Muscle layer of colon (tissue), 2 donors: ENCODE results near the gene KCNQ1.

Experiments used
- H3K27ac ChIP-seq: one replicate; pipeline ENCODE4 v1.7.0; 2013; ENCODE audit warnings: low read depth, mild to moderate bottlenecking, low read length, moderate library complexity
- H3K27me3 ChIP-seq, 2 donors: one replicate each; pipeline ENCODE4 v1.7.0; 2013; ENCODE audit warnings: low read length in 2 of 2, mild to moderate bottlenecking in 2 of 2; ENCODE audit not compliant: insufficient read depth in 2 of 2, control insufficient read depth in 1 of 2
- H3K36me3 ChIP-seq: one replicate; pipeline ENCODE4 v1.7.0; 2013; ENCODE audit warnings: mild to moderate bottlenecking, low read length; ENCODE audit not compliant: insufficient read depth
- H3K4me1 ChIP-seq: one replicate; pipeline ENCODE4 v1.7.0; 2013; ENCODE audit warnings: mild to moderate bottlenecking, low read length; ENCODE audit not compliant: insufficient read depth
- H3K4me3 ChIP-seq, 2 donors: one replicate each; pipeline ENCODE4 v1.7.0; 2013; ENCODE audit warnings: low read length in 2 of 2, low read depth in 1 of 2, mild to moderate bottlenecking in 1 of 2, moderate library complexity in 1 of 2
- H3K9ac ChIP-seq: one replicate; pipeline ENCODE4 v1.7.0; 2013; ENCODE audit warnings: low read length
- H3K9me3 ChIP-seq: one replicate; pipeline ENCODE4 v1.7.0; 2013; ENCODE audit warnings: mild to moderate bottlenecking, low read length
- donor health status: abdominal sarcoma.
- donor health status: Adenocarcinoma of cecum.

Gene KCNQ1

DNA sequence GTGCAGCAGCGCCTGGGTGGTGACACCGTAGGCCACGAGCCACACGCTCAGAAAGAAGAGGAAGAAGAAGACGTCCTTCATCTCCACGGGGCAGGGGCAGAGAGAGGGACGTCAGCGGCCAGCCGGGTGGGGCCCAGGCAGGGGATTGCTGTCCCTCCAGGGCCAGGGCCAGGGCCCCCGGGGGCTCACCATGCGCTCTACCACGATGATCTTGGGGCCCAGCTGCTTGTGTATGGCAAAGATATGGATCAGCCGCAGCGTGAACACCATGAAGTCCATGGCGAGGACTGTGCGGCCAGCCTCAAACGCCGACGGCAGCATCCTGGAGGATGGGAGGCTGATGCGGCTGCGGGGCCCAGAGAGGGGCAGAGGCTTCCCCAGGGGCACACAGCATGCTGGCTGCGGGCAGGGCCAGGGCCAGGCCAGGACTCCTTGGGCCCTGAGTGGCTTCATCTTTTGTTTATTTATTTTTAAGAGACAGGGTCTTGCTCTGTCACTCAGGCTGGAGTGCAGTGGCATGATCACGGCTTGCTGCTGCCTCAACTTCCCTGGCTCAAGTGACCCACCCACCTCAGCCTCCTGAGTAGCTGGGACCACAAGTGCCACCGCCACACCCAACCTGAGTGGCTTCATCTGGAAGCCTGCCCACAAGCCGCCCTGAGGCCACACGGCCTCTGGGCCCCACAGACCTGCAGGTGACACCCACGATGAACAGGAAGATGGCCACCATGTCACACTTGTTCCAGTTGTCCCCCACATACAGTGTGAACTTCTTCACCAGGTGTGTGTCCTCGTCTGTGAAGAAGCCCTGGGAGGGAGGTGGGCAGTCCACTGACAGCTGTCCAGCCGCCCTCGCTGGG is 33.1 kb upstream of the KCNQ1 start:
- no peak overlapping the region for H3K27ac ChIP-seq
- H3K9me3 ChIP-seq = no peaks in the 10 kb centered on the region
- no peak overlapping the region for H3K4me3 ChIP-seq
- no peaks in the 10 kb centered on the region for H3K27me3 ChIP-seq
- H3K4me1 ChIP-seq = no peaks in the 10 kb centered on the region
- H3K36me3 ChIP-seq = no peaks in the 10 kb centered on the region
- H3K9ac ChIP-seq = no peak overlapping the region

- Histone ChIP-seq H3K36me3 (no peaks in the 10 kb centered on the region), H3K27ac (no peak overlapping the region), H3K27me3 (no peaks in the 10 kb centered on the region), H3K9ac (no peak overlapping the region), H3K9me3 (no peaks in the 10 kb centered on the region), H3K4me1 (no peaks in the 10 kb centered on the region), H3K4me3 (no peak overlapping the region)
Observed at GRCh38 chr11:2412323-2412722, 32.5 kb upstream of the KCNQ1 start.

GRCh38 chr11:2413742-2414579 is 30.8 kb upstream of the KCNQ1 start:
- H3K27me3 ChIP-seq = no peaks in the 10 kb centered on the region
- H3K9me3 ChIP-seq = no peaks in the 10 kb centered on the region
- no peak overlapping the region for H3K27ac ChIP-seq
- H3K4me1 ChIP-seq = no peaks in the 10 kb centered on the region
- H3K36me3 ChIP-seq = no peaks in the 10 kb centered on the region
- H3K4me3 ChIP-seq = no peak overlapping the region
- no peak overlapping the region for H3K9ac ChIP-seq

DNA sequence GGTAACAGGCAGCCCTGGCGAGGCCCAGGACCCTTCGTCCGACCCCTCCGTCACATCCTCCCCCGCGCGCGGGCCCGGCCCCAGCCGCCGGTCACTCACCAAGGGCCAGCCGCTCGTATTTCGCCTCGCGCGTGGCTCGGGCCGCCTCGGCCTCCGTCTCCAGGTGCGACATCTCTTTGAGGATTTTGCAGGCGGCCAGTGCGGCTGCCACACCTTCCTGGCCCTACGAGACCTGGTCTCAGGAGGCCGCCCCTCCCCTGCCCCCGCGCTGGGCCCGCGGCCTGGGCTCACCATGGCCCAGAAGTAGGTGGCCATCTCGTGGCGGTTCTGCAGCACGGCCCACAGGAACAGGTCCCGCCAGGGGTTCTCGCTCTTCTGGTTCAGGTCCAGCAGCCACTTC is 30.2 kb upstream of the KCNQ1 start:
- no peak overlapping the region for H3K4me3 ChIP-seq
- no peaks in the 10 kb centered on the region for H3K36me3 ChIP-seq
- no peak overlapping the region for H3K27ac ChIP-seq
- no peaks in the 10 kb centered on the region for H3K9me3 ChIP-seq
- no peak overlapping the region for H3K9ac ChIP-seq
- H3K27me3 ChIP-seq = no peaks in the 10 kb centered on the region
- H3K4me1 ChIP-seq = no peaks in the 10 kb centered on the region

DNA sequence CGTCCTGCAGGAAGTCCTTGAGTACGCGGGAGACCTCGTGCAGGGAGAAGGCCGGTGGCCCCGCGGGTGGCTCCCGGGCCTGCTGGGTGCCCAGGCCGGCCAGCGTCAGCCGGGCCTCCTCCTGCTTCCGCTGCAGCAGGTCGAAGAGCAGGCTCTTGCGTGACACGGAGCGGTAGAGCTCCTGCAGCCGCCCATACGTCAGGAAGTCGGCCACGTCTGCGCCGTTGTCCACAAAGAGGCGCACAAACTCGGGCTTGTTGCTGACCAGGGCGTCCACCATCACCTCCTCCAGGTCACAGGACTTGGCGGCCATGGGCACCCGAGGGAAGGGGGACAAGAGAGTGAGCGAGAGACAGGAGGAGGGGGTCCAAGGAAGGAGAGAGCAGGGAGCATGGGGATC is 29.6 kb upstream of the KCNQ1 start:
- H3K36me3 ChIP-seq = no peaks in the 10 kb centered on the region
- H3K9ac ChIP-seq = no peak overlapping the region
- no peak overlapping the region for H3K4me3 ChIP-seq
- H3K9me3 ChIP-seq = no peaks in the 10 kb centered on the region
- H3K27ac ChIP-seq = no peak overlapping the region
- H3K27me3 ChIP-seq = no peaks in the 10 kb centered on the region
- H3K4me1 ChIP-seq = peaks cover 4% of the 10 kb centered on the region

DNA sequence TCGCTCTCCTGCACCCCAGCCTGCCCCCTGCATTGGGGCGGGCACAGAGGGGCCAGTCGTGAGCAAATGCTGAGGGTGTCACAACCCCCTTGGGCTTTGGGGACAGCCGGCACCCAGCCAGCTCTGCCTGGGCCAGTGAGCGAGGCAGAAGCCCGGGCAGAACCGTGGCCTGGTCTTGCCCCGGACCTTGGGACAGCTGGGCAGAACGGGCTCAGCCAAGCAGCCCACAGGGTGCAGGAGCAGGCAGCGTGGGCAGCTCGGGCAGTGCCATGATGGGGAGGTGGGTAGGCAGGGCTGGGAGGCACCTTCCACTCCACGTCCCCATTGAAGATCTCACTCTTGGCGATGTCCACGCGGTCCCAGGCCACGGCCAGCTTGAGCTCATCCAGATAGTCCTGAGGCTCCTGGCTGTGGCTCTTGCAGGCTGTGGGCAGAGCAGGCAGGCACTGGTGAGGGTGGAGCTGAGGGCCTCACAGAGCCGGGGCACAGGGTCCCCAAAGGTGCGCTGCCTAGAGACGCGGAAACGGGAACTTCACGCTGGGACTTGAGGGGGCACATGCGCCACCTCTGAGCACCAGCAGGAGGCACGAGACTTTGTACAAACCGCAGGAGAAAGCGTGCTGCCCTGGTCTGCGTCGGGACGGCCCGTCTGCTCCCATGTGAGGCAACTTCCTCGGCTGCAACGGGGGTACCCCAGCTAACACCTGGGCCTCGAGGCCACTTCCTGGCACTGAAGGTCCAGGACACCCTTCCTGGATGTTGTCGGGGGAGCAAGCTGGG is 29.0 kb upstream of the KCNQ1 start:
- Histone ChIP-seq H3K4me1 (peaks cover 4% of the 10 kb centered on the region), H3K36me3 (no peaks in the 10 kb centered on the region), H3K27me3 (no peaks in the 10 kb centered on the region), H3K27ac (no peak overlapping the region), H3K4me3 (no peak overlapping the region), H3K9ac (no peak overlapping the region), H3K9me3 (no peaks in the 10 kb centered on the region)

- Histone ChIP-seq H3K36me3 (no peaks in the 10 kb centered on the region), H3K9ac (no peak overlapping the region), H3K4me3 (no peak overlapping the region), H3K9me3 (no peaks in the 10 kb centered on the region), H3K27ac (no peak overlapping the region), H3K4me1 (peaks cover 4% of the 10 kb centered on the region), H3K27me3 (peaks cover 0 to 7% of the 10 kb centered on the region in 2 donors)
Observed at GRCh38 chr11:2416765-2417164, 28.0 kb upstream of the KCNQ1 start.

DNA sequence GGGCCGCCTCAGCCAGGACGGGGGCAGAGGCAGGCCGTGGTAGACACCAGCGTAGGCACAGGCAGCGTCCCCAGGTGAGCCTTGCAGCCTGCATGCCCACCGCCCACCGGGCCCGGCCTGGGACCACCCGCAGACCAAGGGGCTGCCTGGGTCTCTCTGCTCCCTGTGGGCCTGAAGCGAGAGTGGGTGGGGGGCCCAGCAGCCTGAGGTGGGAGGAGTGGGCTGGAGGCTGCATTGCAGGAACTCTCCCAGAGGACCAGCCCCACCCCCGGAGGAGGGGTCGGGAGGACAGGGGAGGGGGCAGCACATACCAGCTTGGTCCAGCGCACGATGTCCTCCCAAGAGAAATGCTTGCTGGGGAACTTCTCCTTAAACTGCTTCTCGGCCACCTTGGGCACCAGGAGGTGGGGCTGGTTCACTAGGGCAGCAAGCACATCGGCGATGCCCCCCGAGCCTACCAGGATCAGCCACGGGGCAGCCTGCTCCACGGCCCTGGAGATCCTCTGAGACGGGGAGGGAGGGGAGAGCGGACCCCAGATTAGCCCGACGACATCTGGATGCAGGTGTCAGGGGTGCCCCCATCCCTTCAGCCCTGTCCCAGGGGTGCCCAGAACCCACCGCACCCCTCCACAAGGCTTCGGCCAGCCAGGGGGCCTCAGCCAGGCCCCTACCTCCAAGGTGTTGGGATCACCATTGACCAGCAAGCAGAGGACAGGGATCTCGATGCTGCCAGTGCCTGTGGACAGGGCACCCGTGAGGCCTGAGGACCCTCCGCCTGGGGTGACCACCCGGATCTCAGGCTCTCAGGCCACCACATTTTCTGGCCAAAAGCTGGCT is 26.7 kb upstream of the KCNQ1 start:
- Histone ChIP-seq H3K27me3 (peaks cover 0 to 7% of the 10 kb centered on the region in 2 donors), H3K9ac (no peak overlapping the region), H3K4me1 (peaks cover 4% of the 10 kb centered on the region), H3K4me3 (no peak overlapping the region), H3K9me3 (no peaks in the 10 kb centered on the region), H3K36me3 (no peaks in the 10 kb centered on the region), H3K27ac (no peak overlapping the region)

GRCh38 chr11:2418693-2419360 is 26.0 kb upstream of the KCNQ1 start:
- no peak overlapping the region for H3K27ac ChIP-seq
- no peak overlapping the region for H3K9ac ChIP-seq
- H3K4me1 ChIP-seq = peaks cover 4% of the 10 kb centered on the region
- no peak overlapping the region for H3K4me3 ChIP-seq
- no peaks in the 10 kb centered on the region for H3K9me3 ChIP-seq
- H3K27me3 ChIP-seq = peaks cover 0 to 7% of the 10 kb centered on the region in 2 donors
- H3K36me3 ChIP-seq = no peaks in the 10 kb centered on the region

- H3K4me3 ChIP-seq = no peak overlapping the region
Observed at GRCh38 chr11:2419638-2420501, 24.9 kb upstream of the KCNQ1 start.

More at GRCh38 chr11:2419638-2420501, 24.9 kb upstream of the KCNQ1 start:
- H3K27me3 ChIP-seq = peaks cover 0 to 7% of the 10 kb centered on the region in 2 donors
- no peak overlapping the region for H3K9ac ChIP-seq
- H3K36me3 ChIP-seq = no peaks in the 10 kb centered on the region
- H3K27ac ChIP-seq = no peak overlapping the region
- H3K4me1 ChIP-seq = peaks cover 4% of the 10 kb centered on the region
- no peaks in the 10 kb centered on the region for H3K9me3 ChIP-seq
